Islet precursor cell (in vitro differentiated cells): Measurements from ENCODE around the gene EEIG2.
A peak's percentile ranks its signal among the peaks of the same experiment; 100 is the strongest.

Experiments
- DNase-seq: peaks from one replicate; pipeline ENCODE4 v3.0.0-alpha.2; 2018

The EEIG2 gene

DNA sequence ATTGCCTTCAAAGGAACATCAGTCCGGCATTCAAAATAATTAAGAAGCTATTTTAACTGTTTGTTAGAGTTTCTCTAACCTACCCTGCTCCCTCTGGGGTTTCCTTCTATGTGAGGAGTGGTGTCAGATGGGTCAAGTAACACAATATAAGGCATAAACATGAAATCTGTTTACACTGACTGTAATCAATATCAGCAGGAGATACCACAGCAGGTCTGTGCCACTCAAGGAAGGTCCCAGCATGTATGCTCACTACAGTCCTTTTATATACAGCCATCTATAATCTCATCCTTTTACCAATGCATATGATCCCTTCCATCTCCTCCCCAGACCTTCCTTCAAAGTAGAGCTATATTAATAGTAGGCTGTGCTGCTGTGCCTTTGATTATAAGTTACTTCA, 25.4 kb downstream of the EEIG2 start:
- DNase-seq = no peak

DNA sequence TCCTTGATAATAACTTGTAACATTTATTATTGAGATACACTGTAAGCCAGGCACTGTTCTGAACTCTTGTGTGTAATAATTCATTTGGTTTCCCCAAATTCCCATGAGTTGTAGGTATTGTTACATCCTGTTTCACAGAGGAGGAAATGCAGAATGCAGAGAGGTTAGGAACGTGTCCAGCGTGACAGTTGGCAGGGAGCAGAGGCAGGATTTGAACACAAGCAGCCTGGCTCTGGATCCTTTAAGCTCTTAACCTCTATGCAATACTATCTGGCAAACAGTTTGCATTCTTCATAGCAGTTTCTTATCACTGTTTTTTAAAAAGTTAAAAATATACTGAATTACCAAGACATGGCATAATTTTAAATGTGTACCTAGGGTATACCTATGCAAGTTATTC, 30.5 kb downstream of the EEIG2 start:
- DNase-seq = no peak

GRCh38 chr1:108590957-108591356, 31.1 kb downstream of the EEIG2 start:
- no peak for DNase-seq

DNA sequence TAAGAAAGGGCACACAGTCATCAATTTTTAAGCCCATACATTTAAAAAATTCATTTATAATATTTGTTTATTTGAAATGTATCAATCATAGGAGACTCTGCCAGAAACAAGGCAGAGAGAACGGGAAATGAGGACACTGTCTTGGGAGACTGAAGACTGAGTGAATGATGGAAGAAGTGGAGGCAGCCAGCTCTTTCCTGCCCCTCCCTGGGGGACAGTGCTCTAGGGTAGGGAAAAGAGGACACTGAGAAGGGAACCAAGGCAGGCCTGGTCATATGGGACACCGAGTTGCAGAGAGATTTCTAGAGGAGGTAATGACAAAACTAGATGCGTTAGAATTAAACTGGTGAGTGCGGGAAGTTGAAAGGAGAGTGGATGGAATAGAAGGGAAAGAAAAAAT, 31.6 kb downstream of the EEIG2 start:
- DNase-seq = no peak

DNA sequence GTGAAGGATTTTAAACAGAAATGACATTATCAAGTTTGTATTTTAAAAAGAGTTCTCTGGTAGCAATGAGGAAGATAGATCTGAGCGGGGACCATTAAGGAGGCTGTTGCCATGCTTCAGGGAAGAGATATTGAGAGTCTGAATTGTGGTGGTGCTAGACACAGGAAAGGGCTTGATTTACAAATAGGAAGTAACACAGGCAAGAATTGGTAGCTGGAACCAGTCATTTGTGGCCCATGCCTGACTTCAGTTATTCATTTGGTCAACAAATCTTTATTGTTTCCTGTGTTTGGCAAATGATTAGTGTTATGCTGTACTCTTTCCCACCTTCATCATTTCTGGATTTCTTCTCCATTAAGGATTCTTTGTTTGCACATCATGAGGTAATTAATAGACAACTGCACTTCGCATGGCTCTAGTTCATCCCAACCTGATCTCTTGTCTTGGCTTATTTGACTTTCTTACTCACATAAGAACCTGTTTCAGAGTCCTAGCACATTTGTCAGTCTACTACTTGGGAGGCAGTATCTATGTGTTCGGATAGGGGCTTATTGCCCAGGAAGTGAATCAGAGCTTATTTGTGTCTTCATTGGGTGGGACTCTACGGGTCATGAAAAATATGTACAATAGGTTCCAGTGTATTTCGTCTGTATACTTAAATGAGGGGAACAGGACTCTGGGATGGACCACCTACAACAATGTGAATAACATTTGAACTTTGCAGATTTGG, 32.3 kb downstream of the EEIG2 start:
- no peak for DNase-seq

- no peak for DNase-seq
Observed at GRCh38 chr1:108593448-108593847, 33.5 kb downstream of the EEIG2 start.

DNA sequence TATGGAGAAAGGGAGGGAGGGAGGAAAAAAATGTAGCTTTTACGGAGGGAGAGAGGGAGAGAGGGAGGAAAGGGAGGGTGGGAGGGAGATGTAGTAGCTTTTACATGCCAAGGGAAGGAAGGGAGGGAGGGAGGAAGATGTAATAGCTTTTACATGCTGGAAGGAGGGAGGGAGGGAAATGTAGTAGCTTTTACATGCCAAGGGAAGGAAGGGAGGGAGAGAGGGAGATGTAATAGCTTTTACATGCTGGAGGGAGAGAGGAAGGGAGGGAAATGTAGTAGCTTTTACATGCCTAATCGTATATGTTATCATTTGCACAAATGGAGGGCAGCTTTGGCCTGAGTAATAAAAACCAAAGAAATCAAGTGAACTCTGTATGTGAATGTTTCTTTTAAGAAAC, 35.6 kb downstream of the EEIG2 start:
- no peak for DNase-seq

- no peak for DNase-seq
Observed at GRCh38 chr1:108597041-108597440, 37.1 kb downstream of the EEIG2 start.

- no peak for DNase-seq
Observed at GRCh38 chr1:108598340-108598739, 38.4 kb downstream of the EEIG2 start.

GRCh38 chr1:108600504-108600903, 40.6 kb downstream of the EEIG2 start:
- no peak for DNase-seq

DNA sequence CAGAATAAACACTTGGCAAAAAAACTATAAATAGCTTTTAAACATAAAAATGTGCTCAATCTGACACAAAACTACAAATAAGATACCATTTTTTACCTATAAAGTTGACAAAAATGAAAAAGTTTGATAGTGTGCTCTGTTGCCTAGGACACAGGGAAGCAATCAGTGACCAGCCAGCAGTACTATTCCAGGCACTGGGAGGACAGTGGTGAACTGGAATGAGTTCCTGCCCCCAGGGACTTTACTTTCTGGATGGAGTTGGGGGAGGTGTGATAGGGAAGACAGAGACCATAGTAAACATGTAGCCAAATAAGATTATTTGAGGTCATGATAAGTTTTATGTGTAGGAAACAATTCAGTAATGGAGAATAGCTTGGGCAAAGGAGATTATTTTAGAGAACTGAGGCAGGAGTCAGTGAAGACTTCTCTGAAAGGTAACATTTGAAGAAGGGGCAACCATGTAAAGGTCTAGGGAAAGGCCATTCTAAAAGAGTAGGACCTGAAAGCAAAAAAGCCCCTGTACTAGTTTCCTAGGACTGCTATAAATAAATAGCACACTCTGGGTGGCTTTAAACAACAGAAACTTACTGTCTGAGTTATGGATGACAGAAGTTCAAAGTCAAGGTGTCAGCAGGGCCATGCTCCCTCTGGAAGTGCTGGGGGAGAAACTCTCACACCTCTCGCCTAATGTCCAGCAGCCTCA, 42.0 kb downstream of the EEIG2 start:
- peak; percentile 70 for DNase-seq

DNA sequence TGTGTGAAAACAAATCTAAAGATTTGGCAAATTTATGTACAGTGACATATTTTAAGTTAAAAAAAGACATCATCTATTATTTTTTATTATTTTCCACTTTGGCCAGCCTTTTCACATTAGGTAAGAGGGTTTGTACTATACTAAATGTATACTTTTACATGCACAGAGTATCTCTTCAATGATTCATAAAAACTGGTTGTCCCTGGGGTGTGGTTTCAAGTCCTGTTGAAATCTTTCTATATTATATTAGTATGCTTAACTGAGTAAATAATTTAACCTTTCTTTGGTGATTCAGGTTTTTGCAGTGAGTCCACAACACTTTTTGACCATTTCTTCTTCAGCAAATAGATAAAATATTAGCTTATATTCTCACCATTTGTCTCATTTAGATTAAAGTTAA, 45.7 kb downstream of the EEIG2 start:
- DNase-seq = no peak

DNA sequence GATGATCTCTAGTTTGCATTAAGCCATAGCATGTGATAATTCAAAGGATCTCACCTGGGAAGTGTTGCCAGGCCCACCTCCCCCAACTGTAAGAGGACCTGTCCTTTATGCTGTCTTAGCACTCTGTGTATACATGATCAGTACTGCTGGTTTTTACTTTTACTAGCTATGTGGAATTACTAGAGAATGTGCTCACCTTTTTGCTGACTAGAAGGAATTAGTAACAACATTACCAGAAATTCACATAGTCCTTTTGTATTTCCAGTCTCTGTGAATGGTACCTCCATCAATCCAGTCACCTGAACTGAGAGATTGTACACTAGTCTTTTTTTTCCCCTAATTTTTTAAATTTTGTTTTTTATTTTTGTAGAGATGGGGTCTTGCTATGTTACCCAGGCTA, 46.6 kb downstream of the EEIG2 start:
- DNase-seq = no peak

GRCh38 chr1:108609483-108610049, 49.7 kb downstream of the EEIG2 start:
- no peak for DNase-seq
